H1 (cell line): Measurements from ENCODE around the gene RBCK1. TPM values are rescaled to one million over a fixed set of nuclear protein-coding genes. Genes with fewer than 3 reads are reported as not detected.

Source experiments
- CTCF ChIA-PET: fragments of 300-600 bp; sonication (Branson Sonifier 250); formaldehyde crosslinking; loops from one replicate; lab custom pipeline; 2021; ENCODE audit not compliant: partially characterized antibody; lab: Charles Lee
- POLR2A ChIA-PET: fragments of 300-600 bp; sonication (Branson Sonifier 250); formaldehyde crosslinking; loops from one replicate; lab custom pipeline; 2021; ENCODE audit warnings: inconsistent platforms; ENCODE audit not compliant: partially characterized antibody; lab: Charles Lee
- DNase-seq, 2 experiments: peaks; one replicate each; pipeline versions ENCODE4 v3.0.0 to v3.0.0-alpha.2; 2010 to 2022; ENCODE audit warnings: low spot score in 2 of 2, low read depth in 1 of 2, mixed read lengths in 1 of 2
- FAIRE-seq: peaks from 2 replicates; lab custom pipeline; 2011; peaks lifted over from hg19 to GRCh38; lab: Jason Lieb, UNC
- H2AFZ ChIP-seq: 2 replicates; pipeline ENCODE4 v1.8.1; 2012; ENCODE audit warnings: low read length, inconsistent platforms
- H2AK5ac ChIP-seq: 2 replicates; pipeline ENCODE4 v1.6.1; 2013; ENCODE audit warnings: low read depth, low read length
- H2BK120ac ChIP-seq: replicated peaks from 2 replicates; pipeline ENCODE3; 2013; ENCODE audit warnings: low read depth, low read length, inconsistent platforms
- H2BK12ac ChIP-seq: 2 replicates; pipeline ENCODE4 v1.6.1; 2013; ENCODE audit warnings: low read depth, low read length
- H2BK15ac ChIP-seq: 2 replicates; pipeline ENCODE4 v1.6.1; 2013; ENCODE audit warnings: low read length
- H2BK20ac ChIP-seq: 2 replicates; pipeline ENCODE4 v1.6.1; 2013; ENCODE audit warnings: low read length
- H2BK5ac ChIP-seq: 2 replicates; pipeline ENCODE4 v1.6.1; 2013; ENCODE audit warnings: low read depth, low read length
- H3K14ac ChIP-seq: 2 replicates; pipeline ENCODE4 v1.6.1; 2013; ENCODE audit warnings: inconsistent platforms; ENCODE audit not compliant: insufficient read length
- H3K18ac ChIP-seq: 2 replicates; pipeline ENCODE4 v1.6.1; 2013; ENCODE audit warnings: low read length; ENCODE audit errors: extremely low read depth
- H3K23ac ChIP-seq: 2 replicates; pipeline ENCODE4 v1.6.1; 2013; ENCODE audit warnings: inconsistent platforms; ENCODE audit not compliant: insufficient read length
- H3K23me2 ChIP-seq: 2 replicates; pipeline ENCODE4 v1.6.1; 2013; ENCODE audit warnings: low read depth, low read length
- H3K27ac ChIP-seq: 2 replicates; pipeline ENCODE4 v1.6.1; 2011; ENCODE audit warnings: low read depth, low read length, inconsistent platforms
- H3K27me3 ChIP-seq, 4 experiments: replicated peaks in 1 of 4; 1 replicate in 1 of 4; 2 replicates in 3 of 4; pipeline versions ENCODE4 v1.6.1 to v1.8.1; 2011 to 2013; ENCODE audit warnings: low read length in 3 of 4, mild to moderate bottlenecking in 3 of 4, inconsistent platforms in 2 of 4, mixed read lengths in 2 of 4, moderate library complexity in 1 of 4; ENCODE audit not compliant: control insufficient read depth in 3 of 4, insufficient read depth in 3 of 4; ENCODE audit errors: extremely low read depth in 1 of 4
- H3K36me3 ChIP-seq, 4 experiments: 2 replicates each; pipeline versions ENCODE4 v1.6.1 to v1.8.1; 2011 to 2013; ENCODE audit warnings: mild to moderate bottlenecking in 4 of 4, low read length in 3 of 4, moderate library complexity in 2 of 4, control low read depth in 1 of 4, inconsistent platforms in 1 of 4; ENCODE audit not compliant: insufficient read depth in 4 of 4, control insufficient read depth in 2 of 4
- H3K4ac ChIP-seq: replicated peaks from 2 replicates; pipeline ENCODE3; 2013; ENCODE audit warnings: low read length, low read depth, mixed read lengths, inconsistent platforms; ENCODE audit not compliant: insufficient read length
- H3K4me1 ChIP-seq, 4 experiments: replicated peaks in 1 of 4; 1 replicate in 1 of 4; 2 replicates in 3 of 4; pipeline versions ENCODE4 v1.6.1 to v1.8.1; 2011 to 2013; ENCODE audit warnings: low read length in 3 of 4, inconsistent platforms in 2 of 4, mixed read lengths in 1 of 4; ENCODE audit not compliant: insufficient read depth in 4 of 4, control insufficient read depth in 3 of 4
- H3K4me2 ChIP-seq, 2 experiments: 2 replicates each; pipeline versions ENCODE4 v1.6.1 to v1.8.1; 2011 to 2013; ENCODE audit warnings: low read depth in 2 of 2, low read length in 2 of 2, control low read depth in 1 of 2, inconsistent platforms in 1 of 2, mild to moderate bottlenecking in 1 of 2; ENCODE audit not compliant: insufficient read depth in 1 of 2
- H3K4me3 ChIP-seq, 4 experiments: fragments of 200-600, 300-600 bp in 1 of 4; sonication (generic), shearing (Covaris generic), sonication (Bioruptor Twin) in 1 of 4; 2 replicates each; pipeline versions ENCODE4 v1.5.1 to v1.8.1; 2011 to 2016; ENCODE audit warnings: low read length in 4 of 4, low read depth in 3 of 4, control low read depth in 2 of 4, inconsistent platforms in 2 of 4, mild to moderate bottlenecking in 2 of 4, mixed read lengths in 1 of 4, moderate library complexity in 1 of 4; ENCODE audit not compliant: insufficient read depth in 2 of 4; ENCODE audit errors: extremely low read depth in 1 of 4
- H3K56ac ChIP-seq: replicated peaks from 2 replicates; pipeline ENCODE3; 2013; ENCODE audit warnings: low read depth, mild to moderate bottlenecking, mixed read lengths, low read length, inconsistent platforms; ENCODE audit not compliant: insufficient read length
- H3K79me1 ChIP-seq: 2 replicates; pipeline ENCODE4 v1.6.1; 2013; ENCODE audit warnings: low read depth, low read length, control low read depth
- H3K79me2 ChIP-seq, 2 experiments: 2 replicates each; pipeline versions ENCODE4 v1.6.1 to v1.8.1; 2012 to 2013; ENCODE audit warnings: low read length in 2 of 2, mild to moderate bottlenecking in 2 of 2, inconsistent platforms in 1 of 2; ENCODE audit not compliant: insufficient read depth in 2 of 2, control insufficient read depth in 1 of 2
- H3K9ac ChIP-seq, 4 experiments: replicated peaks in 1 of 4; 1 replicate in 1 of 4; 2 replicates in 3 of 4; pipeline versions ENCODE4 v1.6.1 to v1.8.1; 2011 to 2013; ENCODE audit warnings: low read depth in 3 of 4, low read length in 3 of 4, control low read depth in 2 of 4, mild to moderate bottlenecking in 2 of 4, moderate library complexity in 2 of 4, inconsistent platforms in 1 of 4; ENCODE audit errors: extremely low read depth in 1 of 4
- H3K9me3 ChIP-seq, 2 experiments: 2 replicates each; pipeline versions ENCODE4 v1.6.1 to v1.8.1; 2012 to 2013; ENCODE audit warnings: mild to moderate bottlenecking in 2 of 2, moderate library complexity in 2 of 2, control low read depth in 1 of 2, inconsistent platforms in 1 of 2, low read depth in 1 of 2, low read length in 1 of 2, mixed read lengths in 1 of 2; ENCODE audit not compliant: insufficient read depth in 2 of 2
- H4K20me1 ChIP-seq, 2 experiments: replicated peaks in 1 of 2; 2 replicates each; pipeline versions ENCODE3 to v1.8.1; 2011 to 2013; ENCODE audit warnings: inconsistent platforms in 2 of 2, low read length in 2 of 2, mild to moderate bottlenecking in 1 of 2; ENCODE audit not compliant: insufficient read depth in 2 of 2, control insufficient read depth in 1 of 2
- H4K5ac ChIP-seq: 2 replicates; pipeline ENCODE4 v1.6.1; 2013; ENCODE audit warnings: low read length, low read depth, mixed read lengths, inconsistent platforms; ENCODE audit not compliant: insufficient read length
- H4K8ac ChIP-seq: 2 replicates; pipeline ENCODE4 v1.8.0; 2013; ENCODE audit warnings: mild to moderate bottlenecking, moderate library complexity, low read length, inconsistent platforms; ENCODE audit not compliant: insufficient read depth; ENCODE audit errors: extremely low read depth
- H4K91ac ChIP-seq: replicated peaks from 2 replicates; pipeline ENCODE3; 2013; ENCODE audit warnings: low read length, mixed read lengths, inconsistent platforms; ENCODE audit not compliant: insufficient read length
- EP300 ChIP-seq, 2 experiments: IDR thresholded peaks; 1 replicate in 1 of 2; 2 replicates in 1 of 2; pipeline ENCODE4 v1.6.1; 2011 to 2012; ENCODE audit warnings: low read depth in 2 of 2, low read length in 2 of 2, mild to moderate bottlenecking in 2 of 2, borderline replicate concordance in 1 of 2, inconsistent platforms in 1 of 2, moderate library complexity in 1 of 2
- MAFK ChIP-seq: IDR thresholded peaks from 2 replicates; pipeline ENCODE4 v1.6.1; 2012; ENCODE audit warnings: low read depth, mild to moderate bottlenecking, improper control_type of control experiment, low read length
- NANOG ChIP-seq: IDR thresholded peaks from 2 replicates; pipeline ENCODE4 v1.6.1; 2011; ENCODE audit warnings: low read length, low read depth, mild to moderate bottlenecking, inconsistent platforms; ENCODE audit not compliant: insufficient read depth, poor library complexity, severe bottlenecking
- RAD21 ChIP-seq, 2 experiments: IDR thresholded peaks in 1 of 2; conservative IDR thresholded peaks in 1 of 2; 2 replicates each; pipeline ENCODE4 v1.6.1; 2011; ENCODE audit warnings: low read depth in 2 of 2, low read length in 2 of 2, improper control_type of control experiment in 1 of 2, inconsistent platforms in 1 of 2, mild to moderate bottlenecking in 1 of 2, moderate library complexity in 1 of 2
- RBBP5 ChIP-seq: IDR thresholded peaks from 2 replicates; pipeline ENCODE4 v1.7.1; 2012; ENCODE audit warnings: low read depth, mild to moderate bottlenecking, inconsistent platforms, low read length, moderate library complexity, borderline replicate concordance
- SP1 ChIP-seq: IDR thresholded peaks from 2 replicates; pipeline ENCODE4 v1.6.1; 2011; ENCODE audit warnings: low read depth, low read length
- WGBS, 2 experiments: shearing (Covaris generic) in 1 of 2; methylation state at CpG; one replicate each; pipeline versions ENCODE4 v1.1.6 to v1.1.7; 2013 to 2015; ENCODE audit warnings: low lambda C conversion rate in 2 of 2, mixed read lengths in 2 of 2, inconsistent platforms in 1 of 2, low coverage in 1 of 2, missing lambda C conversion rate in 1 of 2; ENCODE audit not compliant: insufficient replicate concordance in 2 of 2, insufficient coverage in 1 of 2, insufficient read length in 1 of 2; ENCODE audit errors: extremely low coverage in 1 of 2, missing lambda C conversion rate in 1 of 2; 5-methylcytosine and 5-hydroxymethylcytosine counted together
- polyA plus RNA-seq, 7 experiments: library from polyadenylated mRNA; depleted of rRNA in 3 of 7; stranded (reverse) in 5 of 7; unstranded in 2 of 7; fragments of >200 nt in 5 of 7; fragments of 200-250 nt in 2 of 7; gene quantifications; 1 replicate in 5 of 7; 2 replicates in 1 of 7; 4 replicates in 1 of 7; pipeline versions ENCODE4 v1.2.1 to v1.2.3, GENCODE V29; 2011 to 2013; ENCODE audit warnings: missing spikeins in 2 of 7, mixed read lengths in 2 of 7
- total RNA-seq: library from RNA; stranded (reverse); fragmentation: NEBNext Ultra II Directional; extraction: Animal tissue kit (Norgen Biotek cat#: 25700); gene quantifications from 2 replicates; pipeline ENCODE4 v1.2.1, GENCODE V29; 2021

The RBCK1 gene
- total and polyA plus RNA-seq, 2 of the 8 experiments (the other 6 are each of a cell fraction or from before 2014, with no cell fraction given) = 43.1 to 54.7 TPM

DNA sequence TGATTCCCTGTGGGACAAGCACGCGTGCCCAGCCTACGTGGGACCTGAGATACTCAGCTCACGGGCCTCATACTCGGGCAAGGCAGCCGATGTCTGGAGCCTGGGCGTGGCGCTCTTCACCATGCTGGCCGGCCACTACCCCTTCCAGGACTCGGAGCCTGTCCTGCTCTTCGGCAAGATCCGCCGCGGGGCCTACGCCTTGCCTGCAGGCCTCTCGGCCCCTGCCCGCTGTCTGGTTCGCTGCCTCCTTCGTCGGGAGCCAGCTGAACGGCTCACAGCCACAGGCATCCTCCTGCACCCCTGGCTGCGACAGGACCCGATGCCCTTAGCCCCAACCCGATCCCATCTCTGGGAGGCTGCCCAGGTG is 11.9 kb upstream of the RBCK1 start:
- POLR2A ChIA-PET = interaction anchor here (0.9 to 11.8 kb wide), 7 partner anchors 11 to 43 kb away, joined by 3 to 263 read pairs (median 4); partner anchors contain the start of genes RBCK1 and TRIB3
- H2BK20ac ChIP-seq = no peak overlapping the region
- WGBS, 2 experiments = 98% methylated on average over 24 of the region's 24 CpGs; no CpG with 5 or more reads in 1 of the 2 experiments

More for the DNA sequence above, 11.9 kb upstream of the RBCK1 start:
- Histone ChIP-seq H3K23me2 (no peaks in the 10 kb centered on the region), H3K14ac (no peak overlapping the region), H3K79me1 (no peaks in the 10 kb centered on the region), H3K4ac (no peak overlapping the region), H3K36me3 (peaks cover 0 to 13% (median 4%) of the 10 kb centered on the region in 4 experiments; a peak in 4 of 8 replicates), H2AFZ (no peak overlapping the region), H2BK15ac (no peak overlapping the region), H3K9ac (no peak overlapping the region), H3K4me3 (no peak overlapping the region), H4K91ac (no peak overlapping the region), H4K8ac (no peak overlapping the region), H2BK120ac (no peak overlapping the region), H3K79me2 (no peaks in the 10 kb centered on the region), H3K56ac (no peak overlapping the region), H3K9me3 (no peaks in the 10 kb centered on the region), H2BK12ac (no peak overlapping the region), H3K27me3 (no peaks in the 10 kb centered on the region), H2AK5ac (no peak overlapping the region), H3K4me1 (peaks cover 3 to 7% (median 4%) of the 10 kb centered on the region in 4 experiments; a peak in 4 of 7 replicates), H3K4me2 (no peak overlapping the region), H3K27ac (no peak overlapping the region), H3K23ac (no peak overlapping the region), H4K5ac (no peak overlapping the region), H3K18ac (no peak overlapping the region), H2BK5ac (no peak overlapping the region), H4K20me1 (peaks cover 0 to 2% of the 10 kb centered on the region in 2 experiments)
- FAIRE-seq (no peak), DNase-seq (no peak)
- no peak for TF ChIP-seq MAFK
- TF ChIP-seq NANOG = no peak
- TF ChIP-seq EP300 (IDR thresholded peaks at IDR 0.05; ENCODE audit: borderline replicate concordance in 1 of 2, low read depth in 2 of 2, low read length in 2 of 2) = no peak
- TF ChIP-seq RAD21 (IDR thresholded peaks at IDR 0.05 in 1 of 2, conservative IDR thresholded peaks at IDR 0.05 in 1 of 2; ENCODE audit: low read depth in 2 of 2, low read length in 2 of 2) = no peak
- TF ChIP-seq SP1 = no peak
- TF ChIP-seq RBBP5 = no peak
- CTCF ChIA-PET = interaction anchor here (0.7 to 2.1 kb wide), 7 partner anchors 11 to 130 kb away, joined by 3 to 7 read pairs (median 3); no protein-coding TSS in a partner anchor
